IPS-15b (cell line): Measurements from ENCODE around the gene GPR137.

Experiments used
- H3K27me3 ChIP-seq: one replicate; pipeline ENCODE4 v1.6.1; 2013; ENCODE audit warnings: low read length; ENCODE audit not compliant: control insufficient read depth, insufficient read depth
- H3K36me3 ChIP-seq: one replicate; pipeline ENCODE4 v1.6.1; 2013; ENCODE audit warnings: low read length; ENCODE audit not compliant: control insufficient read depth, insufficient read depth
- H3K4me1 ChIP-seq: one replicate; pipeline ENCODE4 v1.6.1; 2013; ENCODE audit warnings: mild to moderate bottlenecking, low read length; ENCODE audit not compliant: control insufficient read depth, insufficient read depth
- H3K4me3 ChIP-seq: one replicate; pipeline ENCODE4 v1.5.1; 2013; ENCODE audit warnings: low read depth, low read length
- H3K9ac ChIP-seq: one replicate; pipeline ENCODE4 v1.6.1; 2013; ENCODE audit warnings: low read depth, mild to moderate bottlenecking, low read length
- H3K9me3 ChIP-seq: one replicate; pipeline ENCODE4 v1.6.1; 2013; ENCODE audit warnings: mild to moderate bottlenecking, low read length; ENCODE audit not compliant: control insufficient read depth, insufficient read depth

GPR137 gene

GRCh38 chr11:64251016-64251752 is 34.5 kb upstream of the GPR137 start, which contains the start of gene PLCB3:
Gene PLCB3, plus strand, starts transcription at chr11:64251530. Its CDS starts 120 bp downstream, at chr11:64251650.
- Histone ChIP-seq H3K36me3 (peaks cover 29% of the 10 kb centered on the region), H3K9me3 (no peaks in the 10 kb centered on the region), H3K27me3 (no peaks in the 10 kb centered on the region), H3K4me3 (peak within 1 kb of the TSS; percentile 91), H3K9ac (peak within 1 kb of the TSS; percentile 79), H3K4me1 (peaks cover 33% of the 10 kb centered on the region)

- peaks cover 33% of the 10 kb centered on the region for H3K4me1 ChIP-seq
- H3K36me3 ChIP-seq: peaks cover 34% of the 10 kb centered on the region
- H3K4me3 ChIP-seq: peak overlapping the region; percentile 91
- H3K9me3 ChIP-seq: no peaks in the 10 kb centered on the region
- H3K9ac ChIP-seq: peak overlapping the region; percentile 79
- H3K27me3 ChIP-seq: no peaks in the 10 kb centered on the region
These were observed 34.0 kb upstream of the GPR137 start for GRCh38 chr11:64251753-64252002.

GRCh38 chr11:64252003-64252872 is 33.4 kb upstream of the GPR137 start:
- no peaks in the 10 kb centered on the region for H3K27me3 ChIP-seq
- H3K9ac ChIP-seq: peak overlapping the region; percentile 79
- no peaks in the 10 kb centered on the region for H3K9me3 ChIP-seq
- H3K36me3 ChIP-seq: peaks cover 34% of the 10 kb centered on the region
- peaks cover 33% of the 10 kb centered on the region for H3K4me1 ChIP-seq
- peak overlapping the region; percentile 91 for H3K4me3 ChIP-seq

GRCh38 chr11:64253043-64253442 is 32.6 kb upstream of the GPR137 start:
- Histone ChIP-seq H3K9ac (peak overlapping the region; percentile 16), H3K36me3 (peaks cover 36% of the 10 kb centered on the region), H3K27me3 (no peaks in the 10 kb centered on the region), H3K4me3 (peak overlapping the region; percentile 41), H3K9me3 (no peaks in the 10 kb centered on the region), H3K4me1 (peaks cover 30% of the 10 kb centered on the region)

- peaks cover 41% of the 10 kb centered on the region for H3K36me3 ChIP-seq
- H3K27me3 ChIP-seq: no peaks in the 10 kb centered on the region
- H3K9ac ChIP-seq: no peak overlapping the region
- H3K9me3 ChIP-seq: no peaks in the 10 kb centered on the region
- peaks cover 25% of the 10 kb centered on the region for H3K4me1 ChIP-seq
- peak overlapping the region; percentile 41 for H3K4me3 ChIP-seq
These were observed 32.2 kb upstream of the GPR137 start for GRCh38 chr11:64253481-64253880.

- peaks cover 17% of the 10 kb centered on the region for H3K4me1 ChIP-seq
- peaks cover 49% of the 10 kb centered on the region for H3K36me3 ChIP-seq
- no peaks in the 10 kb centered on the region for H3K9me3 ChIP-seq
- no peaks in the 10 kb centered on the region for H3K27me3 ChIP-seq
- H3K9ac ChIP-seq: no peak overlapping the region
- no peak overlapping the region for H3K4me3 ChIP-seq
These were observed 31.3 kb upstream of the GPR137 start for GRCh38 chr11:64254326-64254725.

GRCh38 chr11:64255135-64256128 is 30.2 kb upstream of the GPR137 start:
- Histone ChIP-seq H3K9me3 (no peaks in the 10 kb centered on the region), H3K36me3 (peaks cover 60% of the 10 kb centered on the region), H3K4me1 (peaks cover 8% of the 10 kb centered on the region), H3K9ac (no peak overlapping the region), H3K4me3 (no peak overlapping the region), H3K27me3 (no peaks in the 10 kb centered on the region)

GRCh38 chr11:64256300-64256699 is 29.3 kb upstream of the GPR137 start:
- Histone ChIP-seq H3K9me3 (no peaks in the 10 kb centered on the region), H3K36me3 (peaks cover 65% of the 10 kb centered on the region), H3K9ac (no peak overlapping the region), H3K27me3 (no peaks in the 10 kb centered on the region), H3K4me1 (peaks cover 6% of the 10 kb centered on the region), H3K4me3 (no peak overlapping the region)

- H3K9ac ChIP-seq: no peak overlapping the region
- no peak overlapping the region for H3K4me3 ChIP-seq
- no peaks in the 10 kb centered on the region for H3K27me3 ChIP-seq
- no peaks in the 10 kb centered on the region for H3K9me3 ChIP-seq
- H3K36me3 ChIP-seq: peaks cover 76% of the 10 kb centered on the region
- peaks cover 1% of the 10 kb centered on the region for H3K4me1 ChIP-seq
These were observed 27.3 kb upstream of the GPR137 start for GRCh38 chr11:64258356-64258755.

GRCh38 chr11:64258946-64259532 is 26.6 kb upstream of the GPR137 start:
- Histone ChIP-seq H3K9me3 (no peaks in the 10 kb centered on the region), H3K27me3 (no peaks in the 10 kb centered on the region), H3K36me3 (peaks cover 82% of the 10 kb centered on the region), H3K4me3 (no peak overlapping the region), H3K9ac (no peak overlapping the region), H3K4me1 (no peaks in the 10 kb centered on the region)

GRCh38 chr11:64259533-64260067 is 26.0 kb upstream of the GPR137 start:
- Histone ChIP-seq H3K9ac (no peak overlapping the region), H3K36me3 (peaks cover 82% of the 10 kb centered on the region), H3K27me3 (no peaks in the 10 kb centered on the region), H3K4me3 (no peak overlapping the region), H3K9me3 (no peaks in the 10 kb centered on the region), H3K4me1 (no peaks in the 10 kb centered on the region)
